Osteoblast (primary cell): ENCODE measurements around the gene MYO15B. TPM values are rescaled to one million over a fixed set of nuclear protein-coding genes. Genes with fewer than 3 reads are reported as not detected.

Experiments used
- DNase-seq: peaks from one replicate; pipeline ENCODE4 v3.0.0; 2011; ENCODE audit warnings: low spot score, mixed read lengths; ENCODE audit not compliant: insufficient read length; ENCODE audit errors: missing footprints
- H2AFZ ChIP-seq: 2 replicates; pipeline ENCODE4 v1.6.0; 2011; ENCODE audit warnings: mild to moderate bottlenecking, low read length
- H3K27ac ChIP-seq: 2 replicates; pipeline ENCODE4 v1.5.1; 2011; ENCODE audit warnings: mild to moderate bottlenecking, low read depth, low read length, moderate library complexity
- H3K27me3 ChIP-seq: 2 replicates; pipeline ENCODE4 v1.6.0; 2012; ENCODE audit warnings: mild to moderate bottlenecking, control low read depth, inconsistent platforms, low read length, moderate library complexity; ENCODE audit not compliant: insufficient read depth
- H3K36me3 ChIP-seq: 2 replicates; pipeline ENCODE4 v1.5.1; 2011; ENCODE audit warnings: mild to moderate bottlenecking, low read length, control low read depth, moderate library complexity; ENCODE audit not compliant: insufficient read depth
- H3K4me1 ChIP-seq: 2 replicates; pipeline ENCODE4 v1.5.1; 2011; ENCODE audit warnings: mild to moderate bottlenecking, low read length, control low read depth, moderate library complexity; ENCODE audit not compliant: insufficient read depth
- H3K4me2 ChIP-seq: 2 replicates; pipeline ENCODE4 v1.6.0; 2011; ENCODE audit warnings: mild to moderate bottlenecking, low read length; ENCODE audit not compliant: insufficient read depth
- H3K4me3 ChIP-seq: fragments of 200-600 bp; sonication (generic); 3 replicates; pipeline ENCODE4 v1.5.1; 2012; ENCODE audit warnings: mild to moderate bottlenecking, low read length, inconsistent platforms; ENCODE audit not compliant: insufficient read depth
- H3K79me2 ChIP-seq: 2 replicates; pipeline ENCODE4 v1.6.0; 2012; ENCODE audit warnings: mild to moderate bottlenecking, low read length, control low read depth, inconsistent platforms; ENCODE audit not compliant: insufficient read depth
- H3K9me3 ChIP-seq: 2 replicates; pipeline ENCODE4 v1.5.1; 2011; ENCODE audit warnings: low read depth, low read length, control low read depth
- H4K20me1 ChIP-seq: 2 replicates; pipeline ENCODE4 v1.6.0; 2012; ENCODE audit warnings: mild to moderate bottlenecking, low read length, control low read depth; ENCODE audit not compliant: insufficient read depth
- total RNA-seq: library from RNA; depleted of rRNA; stranded (reverse); fragments of >200 nt; gene quantifications from 2 replicates; pipeline ENCODE4 v1.2.3, GENCODE V29; 2012
- TF ChIP-seq, protein P1 (sequence below): IDR thresholded peaks from 2 replicates; pipeline ENCODE4 v1.5.1; 2011; ENCODE audit warnings: mild to moderate bottlenecking, low read depth, low read length, moderate library complexity; ENCODE audit errors: extremely low read depth

Gene MYO15B
- total RNA-seq, 1 donor = 1.4 TPM

DNA sequence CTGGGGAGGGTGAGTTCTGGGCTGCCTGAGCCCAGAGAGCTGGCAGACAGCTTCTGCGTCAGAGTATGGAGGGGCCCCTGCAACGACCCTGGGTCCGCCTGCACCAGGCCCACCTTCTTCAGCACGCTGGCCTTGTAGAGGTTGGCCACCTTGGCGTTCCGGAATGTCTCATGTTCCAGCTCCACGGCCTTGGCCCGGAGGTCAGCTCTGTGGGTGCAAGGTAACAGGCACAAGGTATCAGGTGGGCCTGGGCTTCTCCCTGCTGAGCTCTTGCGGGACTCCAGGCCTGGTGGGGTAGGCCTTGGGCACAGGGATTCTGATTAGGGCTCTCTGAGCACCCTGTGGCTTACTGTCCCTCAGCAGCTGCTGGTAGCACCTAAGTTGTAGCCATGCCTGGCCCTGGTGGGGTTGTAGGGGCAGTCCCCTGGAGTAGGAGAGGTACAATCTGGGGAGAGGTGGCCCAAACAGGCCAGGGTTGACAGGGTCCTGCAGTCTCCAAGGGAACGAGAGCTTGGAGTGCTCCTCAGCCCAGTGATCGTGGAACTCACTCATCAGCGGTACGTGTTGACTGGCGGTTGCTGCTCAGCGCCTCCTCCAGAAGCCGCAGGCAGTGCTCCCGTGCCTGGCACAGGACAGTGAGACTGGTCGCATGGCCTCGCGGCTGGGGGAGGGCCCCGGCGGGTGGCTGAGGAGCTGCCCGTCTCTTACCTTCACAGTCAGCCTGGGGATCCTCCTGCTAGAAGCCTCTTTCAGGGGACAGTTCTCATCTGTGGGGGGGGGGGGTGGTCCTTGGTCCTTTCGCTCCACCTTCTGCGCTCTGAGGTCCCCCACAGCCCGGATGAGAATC lies 42.7 kb downstream of the MYO15B start:
- Histone ChIP-seq H3K4me3 (no peak overlapping the region), H3K36me3 (no peaks in the 10 kb centered on the region), H3K27me3 (no peaks in the 10 kb centered on the region), H3K4me2 (no peak overlapping the region), H3K9me3 (no peaks in the 10 kb centered on the region), H4K20me1 (peaks cover 11% of the 10 kb centered on the region), H2AFZ (no peak overlapping the region), H3K27ac (no peak overlapping the region), H3K79me2 (no peaks in the 10 kb centered on the region), H3K4me1 (peaks cover 14% of the 10 kb centered on the region)
- TF ChIP-seq, protein P1, sequence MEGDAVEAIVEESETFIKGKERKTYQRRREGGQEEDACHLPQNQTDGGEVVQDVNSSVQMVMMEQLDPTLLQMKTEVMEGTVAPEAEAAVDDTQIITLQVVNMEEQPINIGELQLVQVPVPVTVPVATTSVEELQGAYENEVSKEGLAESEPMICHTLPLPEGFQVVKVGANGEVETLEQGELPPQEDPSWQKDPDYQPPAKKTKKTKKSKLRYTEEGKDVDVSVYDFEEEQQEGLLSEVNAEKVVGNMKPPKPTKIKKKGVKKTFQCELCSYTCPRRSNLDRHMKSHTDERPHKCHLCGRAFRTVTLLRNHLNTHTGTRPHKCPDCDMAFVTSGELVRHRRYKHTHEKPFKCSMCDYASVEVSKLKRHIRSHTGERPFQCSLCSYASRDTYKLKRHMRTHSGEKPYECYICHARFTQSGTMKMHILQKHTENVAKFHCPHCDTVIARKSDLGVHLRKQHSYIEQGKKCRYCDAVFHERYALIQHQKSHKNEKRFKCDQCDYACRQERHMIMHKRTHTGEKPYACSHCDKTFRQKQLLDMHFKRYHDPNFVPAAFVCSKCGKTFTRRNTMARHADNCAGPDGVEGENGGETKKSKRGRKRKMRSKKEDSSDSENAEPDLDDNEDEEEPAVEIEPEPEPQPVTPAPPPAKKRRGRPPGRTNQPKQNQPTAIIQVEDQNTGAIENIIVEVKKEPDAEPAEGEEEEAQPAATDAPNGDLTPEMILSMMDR = no peak
- DNase-seq = peak; percentile 75

DNA sequence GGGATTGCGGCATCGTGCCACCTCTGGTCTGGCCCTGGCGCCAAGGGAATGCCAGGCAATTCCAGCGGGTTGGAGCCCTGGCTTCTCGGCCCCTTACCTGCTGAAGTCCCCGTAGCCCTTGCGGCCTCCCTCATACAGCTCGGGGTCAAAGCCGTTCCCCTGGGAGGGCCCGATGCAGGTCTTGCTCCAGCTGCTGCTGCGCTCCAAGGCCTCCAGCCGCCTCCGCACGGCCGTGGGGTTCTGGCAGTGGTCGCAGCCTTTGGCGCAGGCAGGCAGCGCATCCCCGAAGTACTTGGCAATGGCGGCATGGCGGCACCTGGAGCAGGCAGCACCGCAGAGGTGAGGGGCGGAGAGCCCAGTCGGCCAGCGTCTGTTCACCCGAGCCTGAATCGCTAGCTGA lies 43.8 kb downstream of the MYO15B start:
- Histone ChIP-seq H3K79me2 (no peaks in the 10 kb centered on the region), H3K4me1 (peaks cover 14% of the 10 kb centered on the region), H3K4me3 (no peak overlapping the region), H4K20me1 (peaks cover 11% of the 10 kb centered on the region), H2AFZ (no peak overlapping the region), H3K27me3 (no peaks in the 10 kb centered on the region), H3K9me3 (no peaks in the 10 kb centered on the region), H3K4me2 (no peak overlapping the region), H3K36me3 (no peaks in the 10 kb centered on the region), H3K27ac (no peak overlapping the region)
- TF ChIP-seq, protein P1 = no peak
- peak; percentile 35 for DNase-seq

DNA sequence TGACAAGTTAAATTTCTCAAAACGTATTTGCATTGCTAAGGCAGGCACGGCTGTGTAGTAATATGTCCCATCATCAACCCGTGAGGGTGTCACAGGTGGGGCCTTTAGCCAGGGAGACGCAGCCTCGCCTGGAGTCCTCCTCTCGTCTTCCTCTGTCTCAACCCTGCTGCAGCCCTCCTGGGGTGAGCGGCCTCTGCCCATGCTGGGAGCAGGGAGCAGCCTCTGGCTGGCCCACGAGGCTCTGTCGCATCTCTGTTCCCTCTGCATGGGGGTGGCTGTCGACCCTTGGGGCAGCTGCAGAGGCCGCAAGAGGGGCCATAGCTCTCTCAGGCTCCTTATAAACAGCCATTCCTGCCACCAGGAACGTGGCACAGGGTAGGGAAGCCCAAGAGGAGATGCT lies 44.8 kb downstream of the MYO15B start:
- Histone ChIP-seq H3K27me3 (no peaks in the 10 kb centered on the region), H3K4me3 (no peak overlapping the region), H3K4me1 (peaks cover 14% of the 10 kb centered on the region), H3K79me2 (no peaks in the 10 kb centered on the region), H3K9me3 (no peaks in the 10 kb centered on the region), H4K20me1 (peaks cover 11% of the 10 kb centered on the region), H3K36me3 (no peaks in the 10 kb centered on the region), H3K27ac (no peak overlapping the region), H3K4me2 (no peak overlapping the region), H2AFZ (no peak overlapping the region)
- DNase-seq = no peak
- TF ChIP-seq, protein P1 = no peak

DNA sequence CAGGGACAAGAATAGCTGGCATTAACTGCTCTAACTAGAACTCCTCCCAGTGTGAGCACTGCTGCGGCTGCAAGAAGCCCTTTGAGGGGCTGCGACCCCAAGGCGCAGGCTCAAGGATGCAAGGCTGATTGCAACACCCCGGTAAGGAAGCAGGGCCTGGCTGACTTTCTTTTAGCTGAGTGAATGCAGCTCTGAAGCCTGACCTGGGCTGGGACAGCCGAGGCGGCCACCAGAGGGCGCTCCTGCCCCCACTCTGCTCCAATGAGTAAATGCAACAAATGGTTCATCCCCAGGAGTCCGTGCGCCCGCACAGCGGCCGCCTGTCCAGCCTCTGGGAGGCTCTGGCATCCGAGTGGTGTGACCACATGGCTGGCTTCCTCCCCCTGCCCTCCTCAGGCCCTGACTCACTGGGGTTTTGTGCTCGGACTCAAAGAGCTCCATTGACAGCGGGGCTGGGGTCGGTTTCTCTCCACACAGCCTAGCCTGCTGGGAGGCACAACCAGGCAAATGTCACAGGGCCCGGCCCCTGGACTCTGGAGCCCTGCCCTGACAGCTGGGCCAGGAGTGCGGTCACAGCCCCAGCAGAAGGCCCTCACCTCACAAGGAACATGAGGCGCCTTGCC lies 45.4 kb downstream of the MYO15B start, which contains the start of gene SMIM5:
Gene SMIM5 (plus strand): TSS at position 572 of the 623 bp plus-strand sequence. CDS start 6,768 bp downstream, outside the sequence.
- H3K27me3 ChIP-seq = no peaks in the 10 kb centered on the region
- TF ChIP-seq, protein P1 = peak; percentile 96
- peak; percentile 100 for DNase-seq

More for the DNA sequence above, 45.4 kb downstream of the MYO15B start, which contains the start of gene SMIM5:
- Histone ChIP-seq H3K27ac (peak within 1 kb of the TSS; percentile 78), H2AFZ (peak within 1 kb of the TSS; percentile 84), H4K20me1 (peaks cover 11% of the 10 kb centered on the region), H3K4me2 (peak within 1 kb of the TSS; percentile 71), H3K79me2 (no peaks in the 10 kb centered on the region), H3K9me3 (no peaks in the 10 kb centered on the region), H3K4me3 (peak within 1 kb of the TSS; percentile 48), H3K4me1 (peaks cover 14% of the 10 kb centered on the region), H3K36me3 (no peaks in the 10 kb centered on the region)
